Measurements from ENCODE around the gene OR5V1. TPM values are rescaled to one million over a fixed set of nuclear protein-coding genes. Genes with fewer than 3 reads are reported as not detected.

OR5V1 gene
- total RNA-seq, 4 donors from 2014 or later: not detected

- TF ChIP-seq CTCF (IDR thresholded peaks at IDR 0.05; ENCODE audit: low read depth): no peak
Measured at GRCh38 chr6:29319931-29320330, 48.7 kb downstream of the OR5V1 start.

Other genes starting within 250 kb of the OR5V1 start
- not detected for gene OR2J2, start 198.0 kb downstream of the OR5V1 start, total RNA-seq
- gene OR14J1, start 67.2 kb downstream of the OR5V1 start, total RNA-seq: not detected
- not detected for gene OR12D3, start 6.4 kb upstream of the OR5V1 start, total RNA-seq
- gene OR12D2, start 26.8 kb upstream of the OR5V1 start, total RNA-seq: not detected
- gene OR12D1, start 46.1 kb upstream of the OR5V1 start, total RNA-seq: not detected
- not detected for gene OR10C1, start 70.4 kb upstream of the OR5V1 start, total RNA-seq
- gene OR11A1, start 88.2 kb upstream of the OR5V1 start, total RNA-seq: not detected
- not detected for gene OR2H1, start 88.3 kb upstream of the OR5V1 start, total RNA-seq
- not detected for gene MAS1L, start 119.1 kb upstream of the OR5V1 start, total RNA-seq
- gene UBD, start 190.9 kb upstream of the OR5V1 start, total RNA-seq: 10 to 100 TPM in 1 of 4 donors, not detected in 3; 11.5 TPM
- not detected for gene OR2H2, start 216.3 kb upstream of the OR5V1 start, total RNA-seq

Measured in subcutaneous adipose tissue (tissue), 4 donors.